ENCODE data around the gene C1orf159. TPM values are rescaled to one million over a fixed set of nuclear protein-coding genes. Genes with fewer than 3 reads are reported as not detected.

C1orf159 gene
- total and polyA plus RNA-seq, 9 of the 15 experiments (the other 6 are each of a cell fraction or from before 2014, with no cell fraction given) = 0.28 to 54.9 (median 10.6) TPM

GRCh38 chr1:1127551-1128451, 11.9 kb upstream of the C1orf159 start:
- no peak for FAIRE-seq

More at GRCh38 chr1:1127551-1128451, 11.9 kb upstream of the C1orf159 start:
- DNase-seq (ENCODE audit: extremely low read depth in 1 of 4, low spot score in 3 of 4) (no peak), ATAC-seq (no peak)
- peaks cover 13 to 52% of the 10 kb centered on the region in 2 experiments; a peak in 4 of 5 replicates for H3K27me3 ChIP-seq (ENCODE audit: control insufficient read depth in 2 of 2, insufficient read depth in 2 of 2, low read length in 2 of 2)
- intact Hi-C loops (cut with micrococcal nuclease) = no loop called here
- no peaks in the 10 kb centered on the region for H3K79me2 ChIP-seq (ENCODE audit: control insufficient read depth, insufficient read depth, low read length)
- TF ChIP-seq SFPQ (IDR thresholded peaks at IDR 0.05; ENCODE audit: low read depth, low read length) = no peak
- 0 out of 2 replicates have a peak, but pooled peaks have one; percentile 20 for TF ChIP-seq MCM3 (IDR thresholded peaks at IDR 0.05)
- H3K9ac ChIP-seq (ENCODE audit: insufficient read depth in 1 of 2, low read depth in 2 of 2, low read length in 2 of 2) = no peak overlapping the region; a peak in 1 of 4 replicates
- 21% methylated on average over 43 of the region's 45 CpGs for WGBS (ENCODE audit: insufficient coverage, low coverage, missing lambda C conversion rate)
- no peak overlapping the region for H3K4me2 ChIP-seq (ENCODE audit: insufficient read depth, low read length)
- no TSS peak for BruUV-seq (replicated peaks)
- ChIA-PET CTCF (ENCODE audit: low intra/inter-chr PET ratio) (no interaction called here), POLR2A (no interaction called here)
- no peaks in the 10 kb centered on the region for H3K9me1 ChIP-seq (ENCODE audit: control insufficient read depth, insufficient read depth, low read length)
- H3K27ac ChIP-seq (ENCODE audit: extremely low read depth, low read depth, low read length) = no peak overlapping the region
- H3K4me3 ChIP-seq = no peak overlapping the region
- no peak overlapping the region for H2AFZ ChIP-seq (ENCODE audit: low read depth, low read length)
- peaks cover 0 to 63% of the 10 kb centered on the region in 2 experiments; a peak in 2 of 5 replicates for H3K4me1 ChIP-seq (replicated peaks in 1 of 2; ENCODE audit: control insufficient read depth in 2 of 2, insufficient read depth in 2 of 2, low read length in 2 of 2)
- H3K9me3 ChIP-seq (replicated peaks; ENCODE audit: control insufficient read depth, insufficient read depth, low read depth, low read length) = peaks cover 9% of the 10 kb centered on the region
- in situ Hi-C loops (cut with MboI) = no loop called here
- H4K20me1 ChIP-seq (replicated peaks; ENCODE audit: control insufficient read depth, insufficient read depth, low read length) = no peaks in the 10 kb centered on the region
- H3K36me3 ChIP-seq (ENCODE audit: control insufficient read depth, insufficient read depth, low read length) = no peaks in the 10 kb centered on the region
